CMK (cell line): Measurements from ENCODE around the gene DSCAML1.

Experiments
- DNase-seq: peaks from one replicate; pipeline ENCODE4 v3.0.0-alpha.2; 2010; ENCODE audit warnings: low read depth

The DSCAML1 gene

GRCh38 chr11:117662255-117662654, 134.8 kb downstream of the DSCAML1 start:
- no peak for DNase-seq

- DNase-seq = no peak
Measured at GRCh38 chr11:117658809-117659208, 138.2 kb downstream of the DSCAML1 start.

- no peak for DNase-seq
Measured at GRCh38 chr11:117657794-117658193, 139.2 kb downstream of the DSCAML1 start.

GRCh38 chr11:117654281-117655255, 142.4 kb downstream of the DSCAML1 start:
- DNase-seq = no peak

GRCh38 chr11:117652521-117652920, 144.5 kb downstream of the DSCAML1 start:
- DNase-seq = no peak

- no peak for DNase-seq
Measured at GRCh38 chr11:117649296-117650055, 147.5 kb downstream of the DSCAML1 start.

- DNase-seq = no peak
Measured at GRCh38 chr11:117647872-117648271, 149.1 kb downstream of the DSCAML1 start.

GRCh38 chr11:117647207-117647606, 149.8 kb downstream of the DSCAML1 start:
- no peak for DNase-seq

GRCh38 chr11:117646411-117646810, 150.6 kb downstream of the DSCAML1 start:
- DNase-seq = no peak

- no peak for DNase-seq
Measured at GRCh38 chr11:117644403-117645155, 152.4 kb downstream of the DSCAML1 start.

GRCh38 chr11:117643606-117644300, 153.3 kb downstream of the DSCAML1 start:
- DNase-seq = no peak

GRCh38 chr11:117642835-117643234, 154.2 kb downstream of the DSCAML1 start:
- DNase-seq = no peak

- no peak for DNase-seq
Measured at GRCh38 chr11:117642396-117642795, 154.6 kb downstream of the DSCAML1 start.

GRCh38 chr11:117641008-117641915, 155.8 kb downstream of the DSCAML1 start:
- DNase-seq = no peak

GRCh38 chr11:117640041-117640440, 157.0 kb downstream of the DSCAML1 start:
- DNase-seq = no peak

GRCh38 chr11:117639601-117640000, 157.4 kb downstream of the DSCAML1 start:
- DNase-seq = no peak

- DNase-seq = no peak
Measured at GRCh38 chr11:117638911-117639543, 158.0 kb downstream of the DSCAML1 start.

GRCh38 chr11:117634756-117635603, 162.0 kb downstream of the DSCAML1 start:
- DNase-seq = no peak
